ENCODE data around the gene SCAMP1. TPM values are rescaled to one million over a fixed set of nuclear protein-coding genes. Genes with fewer than 3 reads are reported as not detected.
"Not testable (repeated sequence)": the region's sequence is repeated elsewhere in the genome, so short reads cannot be mapped to it uniquely, and the experiment has no call there.

SCAMP1 gene
- polyA plus RNA-seq, 2 donors, result 8.7 TPM

DNA sequence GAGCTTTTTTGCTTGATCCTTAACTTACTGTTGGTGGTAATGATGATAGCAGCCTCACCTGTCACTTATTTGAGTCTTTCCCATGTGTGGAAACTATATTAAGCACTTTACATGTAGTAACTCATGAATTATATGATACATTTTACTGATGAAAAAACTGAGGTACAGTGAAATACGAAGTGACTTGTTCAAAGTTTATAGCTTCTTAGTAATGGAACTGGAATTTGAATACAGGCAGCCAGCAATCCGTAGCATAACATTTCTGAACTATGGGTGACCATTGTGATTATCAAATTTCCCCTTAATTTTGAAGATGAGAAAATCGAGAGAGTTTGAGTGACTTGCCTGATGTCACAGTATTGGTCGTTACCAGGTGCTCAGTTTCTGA lies 17.3 kb downstream of the SCAMP1 start:
- Histone ChIP-seq H3K4me3 (ENCODE audit: low read depth in 1 of 2, low read length in 2 of 2) (no peak overlapping the region), H3K36me3 (ENCODE audit: control insufficient read depth in 2 of 2, insufficient read depth in 2 of 2, low read length in 1 of 2) (no peaks in the 10 kb centered on the region), H3K4me1 (ENCODE audit: control insufficient read depth in 2 of 2, insufficient read depth in 2 of 2, low read length in 1 of 2) (no peaks in the 10 kb centered on the region), H3K27me3 (ENCODE audit: control insufficient read depth in 1 of 2, insufficient read depth in 2 of 2, low read length in 2 of 2) (no peaks in the 10 kb centered on the region), H3K27ac (ENCODE audit: low read depth in 2 of 2, low read length in 1 of 2) (no peak overlapping the region), H3K9me3 (ENCODE audit: control insufficient read depth in 2 of 2, insufficient read depth in 1 of 2, low read depth in 1 of 2, low read length in 1 of 2) (no peaks in the 10 kb centered on the region)
- 82 to 87% methylated on average over 4 of the region's 4 CpGs for WGBS, 2 donors

GRCh38 chr5:78387468-78388153 lies 27.2 kb downstream of the SCAMP1 start:
- WGBS, 2 donors, result 84 to 86% methylated on average over 11 of the region's 11 CpGs
- Histone ChIP-seq H3K4me3 (ENCODE audit: low read depth in 1 of 2, low read length in 2 of 2) (no peak overlapping the region), H3K9me3 (ENCODE audit: control insufficient read depth in 2 of 2, insufficient read depth in 1 of 2, low read depth in 1 of 2, low read length in 1 of 2) (no peaks in the 10 kb centered on the region), H3K27me3 (ENCODE audit: control insufficient read depth in 1 of 2, insufficient read depth in 2 of 2, low read length in 2 of 2) (no peaks in the 10 kb centered on the region), H3K4me1 (ENCODE audit: control insufficient read depth in 2 of 2, insufficient read depth in 2 of 2, low read length in 1 of 2) (no peaks in the 10 kb centered on the region), H3K27ac (ENCODE audit: low read depth in 2 of 2, low read length in 1 of 2) (no peak overlapping the region), H3K36me3 (ENCODE audit: control insufficient read depth in 2 of 2, insufficient read depth in 2 of 2, low read length in 1 of 2) (no peaks in the 10 kb centered on the region)

GRCh38 chr5:78391357-78391756 lies 30.9 kb downstream of the SCAMP1 start:
- H3K9me3 ChIP-seq (ENCODE audit: control insufficient read depth in 2 of 2, insufficient read depth in 1 of 2, low read depth in 1 of 2, low read length in 1 of 2); H3K4me3 ChIP-seq (ENCODE audit: low read depth in 1 of 2, low read length in 2 of 2); H3K4me1 ChIP-seq (ENCODE audit: control insufficient read depth in 2 of 2, insufficient read depth in 2 of 2, low read length in 1 of 2); H3K27me3 ChIP-seq (ENCODE audit: control insufficient read depth in 1 of 2, insufficient read depth in 2 of 2, low read length in 2 of 2); H3K27ac ChIP-seq (ENCODE audit: low read depth in 2 of 2, low read length in 1 of 2); H3K36me3 ChIP-seq (ENCODE audit: control insufficient read depth in 2 of 2, insufficient read depth in 2 of 2, low read length in 1 of 2): not testable (repeated sequence)
- WGBS, 2 donors, result 95 to 98% methylated on average over 22 to 23 of the region's 28 CpGs

- no peaks in the 10 kb centered on the region for H3K4me1 ChIP-seq (ENCODE audit: control insufficient read depth in 2 of 2, insufficient read depth in 2 of 2, low read length in 1 of 2)
- no peak overlapping the region for H3K4me3 ChIP-seq (ENCODE audit: low read depth in 1 of 2, low read length in 2 of 2)
- H3K27me3 ChIP-seq (ENCODE audit: control insufficient read depth in 1 of 2, insufficient read depth in 2 of 2, low read length in 2 of 2), result no peaks in the 10 kb centered on the region
- H3K36me3 ChIP-seq (ENCODE audit: control insufficient read depth in 2 of 2, insufficient read depth in 2 of 2, low read length in 1 of 2), result no peaks in the 10 kb centered on the region
- no peak overlapping the region for H3K27ac ChIP-seq (ENCODE audit: low read depth in 2 of 2, low read length in 1 of 2)
- H3K9me3 ChIP-seq (ENCODE audit: control insufficient read depth in 2 of 2, insufficient read depth in 1 of 2, low read depth in 1 of 2, low read length in 1 of 2), result no peaks in the 10 kb centered on the region
- WGBS, 2 donors, result 77 to 82% methylated on average over 2 of the region's 2 CpGs
Observed at GRCh38 chr5:78397831-78398230, 37.4 kb downstream of the SCAMP1 start.

- Histone ChIP-seq H3K27me3 (ENCODE audit: control insufficient read depth in 1 of 2, insufficient read depth in 2 of 2, low read length in 2 of 2) (no peaks in the 10 kb centered on the region), H3K36me3 (ENCODE audit: control insufficient read depth in 2 of 2, insufficient read depth in 2 of 2, low read length in 1 of 2) (no peaks in the 10 kb centered on the region), H3K4me1 (ENCODE audit: control insufficient read depth in 2 of 2, insufficient read depth in 2 of 2, low read length in 1 of 2) (no peaks in the 10 kb centered on the region), H3K9me3 (ENCODE audit: control insufficient read depth in 2 of 2, insufficient read depth in 1 of 2, low read depth in 1 of 2, low read length in 1 of 2) (no peaks in the 10 kb centered on the region), H3K4me3 (ENCODE audit: low read depth in 1 of 2, low read length in 2 of 2) (no peak overlapping the region), H3K27ac (ENCODE audit: low read depth in 2 of 2, low read length in 1 of 2) (no peak overlapping the region)
Observed at GRCh38 chr5:78399116-78399515, 38.7 kb downstream of the SCAMP1 start.

GRCh38 chr5:78404682-78405293 lies 44.4 kb downstream of the SCAMP1 start:
- 77 to 78% methylated on average over 2 of the region's 2 CpGs for WGBS, 2 donors
- Histone ChIP-seq H3K4me1 (ENCODE audit: control insufficient read depth in 2 of 2, insufficient read depth in 2 of 2, low read length in 1 of 2) (no peaks in the 10 kb centered on the region), H3K27me3 (ENCODE audit: control insufficient read depth in 1 of 2, insufficient read depth in 2 of 2, low read length in 2 of 2) (no peaks in the 10 kb centered on the region), H3K4me3 (ENCODE audit: low read depth in 1 of 2, low read length in 2 of 2) (no peak overlapping the region), H3K9me3 (ENCODE audit: control insufficient read depth in 2 of 2, insufficient read depth in 1 of 2, low read depth in 1 of 2, low read length in 1 of 2) (no peaks in the 10 kb centered on the region), H3K27ac (ENCODE audit: low read depth in 2 of 2, low read length in 1 of 2) (no peak overlapping the region), H3K36me3 (ENCODE audit: control insufficient read depth in 2 of 2, insufficient read depth in 2 of 2, low read length in 1 of 2) (no peaks in the 10 kb centered on the region)

- Histone ChIP-seq H3K36me3 (ENCODE audit: control insufficient read depth in 2 of 2, insufficient read depth in 2 of 2, low read length in 1 of 2) (no peaks in the 10 kb centered on the region), H3K9me3 (ENCODE audit: control insufficient read depth in 2 of 2, insufficient read depth in 1 of 2, low read depth in 1 of 2, low read length in 1 of 2) (no peaks in the 10 kb centered on the region), H3K4me3 (ENCODE audit: low read depth in 1 of 2, low read length in 2 of 2) (no peak overlapping the region), H3K4me1 (ENCODE audit: control insufficient read depth in 2 of 2, insufficient read depth in 2 of 2, low read length in 1 of 2) (no peaks in the 10 kb centered on the region), H3K27ac (ENCODE audit: low read depth in 2 of 2, low read length in 1 of 2) (no peak overlapping the region), H3K27me3 (ENCODE audit: control insufficient read depth in 1 of 2, insufficient read depth in 2 of 2, low read length in 2 of 2) (no peaks in the 10 kb centered on the region)
- whole genome bisulfite sequencing, 2 donors, result 57 to 61% methylated on average over 5 of the region's 5 CpGs
Observed at GRCh38 chr5:78405829-78406750, 45.7 kb downstream of the SCAMP1 start.

DNA sequence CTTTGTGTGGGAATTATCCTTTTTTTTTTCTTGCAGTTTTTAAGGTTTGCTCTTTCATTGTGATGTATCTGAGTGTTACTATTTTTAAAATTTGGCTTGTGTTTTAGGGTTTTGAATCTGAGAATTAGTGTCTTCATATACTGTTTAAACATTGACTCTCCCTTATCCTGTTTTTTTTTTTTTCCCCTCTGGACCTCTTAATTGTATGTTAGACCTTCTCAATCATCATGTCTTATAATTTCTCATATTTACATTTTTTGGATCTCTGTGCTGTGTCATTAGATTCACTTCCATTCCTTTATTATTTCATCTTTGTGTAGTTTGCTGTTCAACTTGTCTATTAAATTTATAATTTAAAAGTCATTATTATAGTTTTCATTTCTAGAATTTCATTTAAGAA lies 47.0 kb downstream of the SCAMP1 start:
- no peak overlapping the region for H3K4me3 ChIP-seq (ENCODE audit: low read depth in 1 of 2, low read length in 2 of 2)
- H3K4me1 ChIP-seq (ENCODE audit: control insufficient read depth in 2 of 2, insufficient read depth in 2 of 2, low read length in 1 of 2), result no peaks in the 10 kb centered on the region

DNA sequence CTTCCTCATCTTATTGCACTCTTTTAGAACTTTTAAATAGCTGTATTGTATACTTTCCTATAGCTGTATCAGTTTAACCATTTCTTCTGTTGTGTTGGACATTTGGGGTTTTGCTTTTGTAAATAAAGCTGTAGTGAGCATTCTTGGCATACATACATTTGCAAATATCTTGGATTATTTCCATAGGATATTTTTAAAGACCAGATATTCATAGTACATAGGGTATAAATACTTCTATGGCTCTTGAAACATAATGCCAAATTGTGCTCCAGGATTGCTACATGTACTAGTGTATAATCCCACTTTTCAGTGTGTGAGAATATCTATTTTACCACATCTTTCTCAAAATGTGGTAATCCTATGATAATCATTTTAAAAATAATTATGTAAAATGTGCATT lies 51.2 kb downstream of the SCAMP1 start:
- Histone ChIP-seq H3K27ac (ENCODE audit: low read depth in 2 of 2, low read length in 1 of 2) (no peak overlapping the region), H3K36me3 (ENCODE audit: control insufficient read depth in 2 of 2, insufficient read depth in 2 of 2, low read length in 1 of 2) (no peaks in the 10 kb centered on the region), H3K27me3 (ENCODE audit: control insufficient read depth in 1 of 2, insufficient read depth in 2 of 2, low read length in 2 of 2) (no peaks in the 10 kb centered on the region), H3K4me1 (ENCODE audit: control insufficient read depth in 2 of 2, insufficient read depth in 2 of 2, low read length in 1 of 2) (no peaks in the 10 kb centered on the region), H3K4me3 (ENCODE audit: low read depth in 1 of 2, low read length in 2 of 2) (no peak overlapping the region), H3K9me3 (ENCODE audit: control insufficient read depth in 2 of 2, insufficient read depth in 1 of 2, low read depth in 1 of 2, low read length in 1 of 2) (no peaks in the 10 kb centered on the region)

More for the DNA sequence above, 47.0 kb downstream of the SCAMP1 start:
- no peaks in the 10 kb centered on the region for H3K9me3 ChIP-seq (ENCODE audit: control insufficient read depth in 2 of 2, insufficient read depth in 1 of 2, low read depth in 1 of 2, low read length in 1 of 2)
- H3K27me3 ChIP-seq (ENCODE audit: control insufficient read depth in 1 of 2, insufficient read depth in 2 of 2, low read length in 2 of 2), result no peaks in the 10 kb centered on the region
- no peaks in the 10 kb centered on the region for H3K36me3 ChIP-seq (ENCODE audit: control insufficient read depth in 2 of 2, insufficient read depth in 2 of 2, low read length in 1 of 2)
- no peak overlapping the region for H3K27ac ChIP-seq (ENCODE audit: low read depth in 2 of 2, low read length in 1 of 2)

Data from esophagus (tissue), 2 donors.